ENCODE data around the gene SGSM1.

DNA sequence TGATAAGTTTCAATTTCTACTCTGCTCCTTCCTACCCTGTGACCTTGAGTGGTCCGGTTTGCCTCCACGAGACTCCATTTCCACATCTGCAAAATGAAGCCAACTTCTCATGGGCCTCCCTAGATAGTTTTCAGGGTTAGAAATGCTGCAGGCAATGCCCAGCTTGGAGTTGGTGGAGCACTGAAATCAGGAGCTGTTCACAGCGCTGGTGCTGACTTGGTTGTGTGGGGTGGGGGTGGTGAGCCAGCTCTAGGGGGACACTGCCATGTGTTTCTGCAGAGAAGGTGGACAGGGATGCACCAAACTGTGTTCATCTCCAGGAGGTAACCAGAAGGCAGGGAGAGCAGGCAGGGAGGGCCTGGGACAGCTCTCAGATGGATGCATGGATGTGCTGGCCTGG, 37.0 kb downstream of the SGSM1 start:
- TF ChIP-seq, protein P1, sequence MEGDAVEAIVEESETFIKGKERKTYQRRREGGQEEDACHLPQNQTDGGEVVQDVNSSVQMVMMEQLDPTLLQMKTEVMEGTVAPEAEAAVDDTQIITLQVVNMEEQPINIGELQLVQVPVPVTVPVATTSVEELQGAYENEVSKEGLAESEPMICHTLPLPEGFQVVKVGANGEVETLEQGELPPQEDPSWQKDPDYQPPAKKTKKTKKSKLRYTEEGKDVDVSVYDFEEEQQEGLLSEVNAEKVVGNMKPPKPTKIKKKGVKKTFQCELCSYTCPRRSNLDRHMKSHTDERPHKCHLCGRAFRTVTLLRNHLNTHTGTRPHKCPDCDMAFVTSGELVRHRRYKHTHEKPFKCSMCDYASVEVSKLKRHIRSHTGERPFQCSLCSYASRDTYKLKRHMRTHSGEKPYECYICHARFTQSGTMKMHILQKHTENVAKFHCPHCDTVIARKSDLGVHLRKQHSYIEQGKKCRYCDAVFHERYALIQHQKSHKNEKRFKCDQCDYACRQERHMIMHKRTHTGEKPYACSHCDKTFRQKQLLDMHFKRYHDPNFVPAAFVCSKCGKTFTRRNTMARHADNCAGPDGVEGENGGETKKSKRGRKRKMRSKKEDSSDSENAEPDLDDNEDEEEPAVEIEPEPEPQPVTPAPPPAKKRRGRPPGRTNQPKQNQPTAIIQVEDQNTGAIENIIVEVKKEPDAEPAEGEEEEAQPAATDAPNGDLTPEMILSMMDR (conservative IDR thresholded peaks at IDR 0.05; ENCODE audit: low read length) = no peak
- no peak for TF ChIP-seq EZH2phosphoT487 (IDR thresholded peaks at IDR 0.05; ENCODE audit: borderline replicate concordance)
